GM11168 (cell line): ENCODE data around the gene FER.
"Not testable (repeated sequence)": the region's sequence is repeated elsewhere in the genome, so short reads cannot be mapped to it uniquely, and the experiment has no call there.

ENCODE experiments used
- in situ Hi-C: fragments of 300-500 bp; cut with MboI; formaldehyde crosslinking; loops from one replicate; pipeline ENCODE4 v1.12.0; 2022; ENCODE audit warnings: low sequenced_read_pairs; ENCODE audit not compliant: unreplicated experiment

FER gene

DNA sequence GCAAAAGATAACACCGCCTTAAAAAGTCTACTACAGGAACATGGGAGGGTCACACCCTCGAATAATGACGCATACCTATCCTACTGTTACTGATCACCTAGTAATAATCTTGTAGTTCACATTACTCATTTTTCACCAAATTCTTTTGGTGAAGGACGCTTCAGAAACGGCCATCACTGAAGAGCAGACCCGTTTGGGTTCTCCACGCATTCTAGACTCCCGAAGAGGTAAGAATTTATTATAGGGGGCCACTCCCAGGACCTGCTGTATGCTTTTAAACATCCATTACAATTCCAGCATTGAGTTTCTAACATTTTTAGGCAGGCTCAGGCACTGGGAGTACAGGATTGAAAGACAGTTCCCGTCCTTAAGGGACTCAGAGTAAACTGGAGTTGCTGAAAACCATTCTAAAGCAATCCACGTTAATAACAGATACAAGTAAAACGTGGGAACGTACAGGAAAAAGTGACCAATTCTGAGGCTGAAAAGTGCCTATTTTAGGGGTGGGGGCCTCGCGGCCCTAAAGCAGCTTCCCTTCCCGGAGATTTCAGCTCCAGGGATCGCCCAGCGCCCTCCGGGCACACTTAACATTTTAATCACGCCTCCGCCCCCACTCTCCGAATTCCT is at the start of gene FER:
FER (plus strand) TSS at position 124 of the 627 bp plus-strand sequence. CDS start 50,286 bp downstream, outside the sequence.
- in situ Hi-C loops = no loop called here

- in situ Hi-C loops = not testable (repeated sequence)
These were observed 47.3 kb upstream of the FER start for GRCh38 chr5:108700388-108700787.

DNA sequence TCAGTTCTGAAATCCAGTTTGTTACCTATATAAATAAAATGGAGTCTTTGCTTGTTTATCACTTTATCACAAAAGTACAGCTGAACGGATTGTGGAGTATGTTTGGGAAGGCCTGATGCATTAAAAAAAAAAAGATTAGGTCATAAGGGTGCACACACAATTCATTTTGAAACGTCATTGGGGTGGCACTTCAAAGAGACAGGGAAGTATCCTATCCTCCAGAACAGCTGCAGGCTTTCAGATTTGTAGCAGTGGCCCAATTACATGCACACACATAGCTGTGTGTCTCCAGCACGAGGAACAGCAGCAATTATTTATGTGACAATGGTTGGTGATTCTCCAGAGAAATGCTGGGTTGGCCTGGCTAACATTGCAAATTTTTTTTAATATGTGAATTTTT is 46.8 kb upstream of the FER start:
- in situ Hi-C loops = no loop called here

DNA sequence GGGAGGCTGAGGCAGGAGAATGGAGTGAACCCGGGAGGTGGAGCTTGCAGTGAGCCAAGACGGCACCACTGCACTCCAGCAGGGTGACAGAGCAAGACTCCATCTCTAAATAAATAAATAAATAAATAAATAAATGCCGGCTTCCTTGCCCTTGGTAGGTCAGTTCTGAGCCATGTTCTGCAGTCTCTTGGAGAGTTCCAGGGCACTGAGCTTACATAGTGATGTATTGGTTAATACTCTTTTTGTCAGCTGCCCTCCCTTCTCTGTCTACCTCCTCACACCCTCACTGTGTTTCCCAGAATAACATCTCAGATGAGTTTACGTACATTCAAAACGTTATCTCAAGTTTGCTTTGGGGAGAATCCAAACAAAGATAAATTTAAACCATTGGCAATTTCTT is 45.2 kb upstream of the FER start:
- in situ Hi-C loops = no loop called here

- in situ Hi-C loops = no loop called here
These were observed 44.4 kb upstream of the FER start for GRCh38 chr5:108703313-108703712.

DNA sequence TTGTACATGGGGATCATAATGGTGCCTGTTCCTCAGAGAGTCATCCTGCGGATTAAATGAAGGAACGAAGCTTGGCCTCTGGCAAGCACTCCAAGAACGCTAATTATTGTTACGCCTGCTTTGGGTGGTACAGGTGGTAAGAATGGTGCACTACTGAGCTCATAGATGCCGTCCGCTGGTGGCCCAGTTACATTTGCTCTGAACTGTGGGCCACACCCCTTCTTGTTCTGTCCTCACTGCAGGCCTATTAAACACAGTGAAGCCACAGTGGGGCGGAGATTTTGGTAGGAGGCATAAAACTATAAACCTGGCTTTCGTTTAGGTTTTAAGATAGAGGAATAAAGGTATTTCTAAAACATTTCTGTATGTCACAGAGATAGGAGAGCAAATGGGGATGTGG is 40.6 kb upstream of the FER start:
- in situ Hi-C loops = no loop called here

GRCh38 chr5:108711898-108712297 is 35.8 kb upstream of the FER start:
- in situ Hi-C loops = no loop called here

- in situ Hi-C loops = no loop called here
These were observed 32.3 kb upstream of the FER start for GRCh38 chr5:108715408-108715807.

- in situ Hi-C loops = no loop called here
These were observed 27.3 kb upstream of the FER start for GRCh38 chr5:108720391-108720790.

DNA sequence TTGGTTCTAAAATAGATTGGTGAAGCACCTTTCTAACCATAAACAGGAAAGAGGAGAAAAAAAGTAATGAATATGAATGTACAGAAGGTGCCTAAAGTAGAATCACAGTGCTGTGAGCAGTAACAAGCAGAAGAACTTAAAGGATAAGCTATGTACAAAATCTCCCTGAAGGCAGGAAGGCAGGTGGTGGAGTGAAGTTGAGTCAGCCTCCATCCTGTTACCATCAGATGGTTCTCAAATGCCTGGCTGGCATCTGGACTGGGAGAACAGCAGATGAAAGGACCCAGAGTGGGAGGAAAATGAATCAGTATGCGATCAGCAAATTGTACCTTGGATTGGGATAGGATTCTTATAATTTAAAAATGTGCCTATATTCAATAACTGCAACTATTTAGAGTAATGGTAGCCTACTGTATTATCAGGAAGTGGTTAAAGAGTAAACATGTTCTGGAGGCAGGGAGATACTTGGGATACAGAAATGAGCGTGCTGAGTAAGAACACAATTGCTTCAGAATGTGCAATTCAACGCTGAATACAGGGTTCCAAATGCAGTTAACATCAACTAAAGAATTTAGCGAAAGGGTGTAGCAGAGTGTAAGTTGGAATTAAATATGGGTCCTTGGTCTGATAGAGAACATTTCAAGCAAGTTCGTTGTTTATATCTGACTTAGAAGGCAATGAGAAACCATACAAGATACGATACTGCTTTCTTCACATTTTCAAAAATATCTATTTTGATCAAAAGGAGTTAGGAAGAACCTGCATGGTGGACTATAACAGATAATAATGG is 21.1 kb upstream of the FER start:
- in situ Hi-C loops = no loop called here

GRCh38 chr5:108727236-108727650 is 20.5 kb upstream of the FER start:
- in situ Hi-C loops = no loop called here

DNA sequence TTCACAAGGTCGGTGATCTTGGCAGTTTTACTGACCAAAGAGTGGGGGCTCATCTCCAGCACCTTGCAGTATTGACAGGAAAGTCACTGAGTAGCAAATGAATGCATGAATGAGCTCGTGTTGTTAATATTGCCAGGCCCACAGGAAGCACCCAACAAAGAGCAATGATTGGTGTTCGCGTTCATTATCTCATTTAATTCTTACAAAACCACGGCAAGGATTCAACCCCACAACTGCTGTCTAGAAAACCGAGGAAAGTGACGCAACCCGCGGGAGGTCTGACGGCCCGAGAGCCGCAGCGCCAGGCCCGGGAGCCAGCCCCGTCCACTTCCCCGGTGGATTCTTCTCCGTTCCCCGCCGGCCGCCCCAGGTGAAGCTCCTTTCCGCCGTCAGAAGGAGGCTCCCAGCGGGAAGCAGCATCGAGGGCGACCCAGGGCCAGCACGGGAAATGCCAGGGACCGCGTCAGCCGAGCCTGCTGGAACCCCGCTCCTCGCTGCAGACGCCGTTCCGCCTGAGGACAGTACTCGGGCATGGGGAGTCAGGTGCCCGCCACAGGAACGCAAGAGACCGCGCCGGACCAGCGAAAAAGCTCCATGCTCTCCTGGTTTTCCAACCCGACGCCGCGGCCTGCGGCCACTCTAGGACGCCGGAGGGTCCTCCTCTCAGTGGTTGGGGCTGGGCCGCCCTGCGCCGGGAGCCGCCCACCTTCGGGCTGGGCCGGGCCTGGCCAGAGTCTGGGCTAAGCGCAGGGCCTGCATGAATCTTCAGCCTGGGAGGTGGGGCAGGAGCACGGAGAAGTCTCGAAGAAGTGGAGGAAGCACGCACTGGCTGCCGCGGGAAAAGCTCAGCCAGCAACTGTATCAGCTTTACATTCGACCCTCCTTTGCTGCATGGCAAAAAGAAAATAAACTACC is 19.8 kb upstream of the FER start:
- in situ Hi-C loops = no loop called here

DNA sequence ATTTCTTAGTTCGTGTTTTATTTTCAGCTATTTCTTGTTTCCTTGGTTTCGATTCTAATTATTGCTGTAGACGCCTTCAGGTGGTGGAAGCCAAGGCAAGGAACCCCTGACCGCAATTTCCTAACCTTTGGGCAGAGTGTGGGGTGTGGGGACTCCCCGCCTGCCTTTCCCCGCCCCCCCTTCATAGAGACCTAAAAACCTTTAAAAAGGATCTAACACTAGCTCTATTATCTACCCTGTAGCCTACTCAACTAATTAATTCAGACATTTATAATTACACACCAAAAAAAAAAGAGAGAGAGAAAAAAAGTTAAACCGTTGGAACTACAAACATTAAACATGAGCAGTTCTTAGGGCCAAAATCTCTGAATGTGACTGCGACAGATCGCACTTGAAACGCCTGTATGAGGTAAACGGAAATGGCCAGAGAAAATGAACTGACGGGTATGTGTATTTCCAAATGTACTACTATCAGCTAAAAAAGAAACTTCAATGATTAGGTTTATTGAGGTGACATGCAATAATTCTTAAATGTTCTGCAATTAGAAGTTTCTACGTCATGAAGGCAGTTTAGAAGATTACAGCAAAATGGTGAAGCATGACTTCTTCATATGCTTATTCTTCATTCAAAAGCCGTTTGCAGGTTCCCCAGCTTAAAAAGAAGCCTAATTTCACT is 19.0 kb upstream of the FER start:
- in situ Hi-C loops = no loop called here

- in situ Hi-C loops = no loop called here
These were observed 18.5 kb upstream of the FER start for GRCh38 chr5:108729242-108729615.

DNA sequence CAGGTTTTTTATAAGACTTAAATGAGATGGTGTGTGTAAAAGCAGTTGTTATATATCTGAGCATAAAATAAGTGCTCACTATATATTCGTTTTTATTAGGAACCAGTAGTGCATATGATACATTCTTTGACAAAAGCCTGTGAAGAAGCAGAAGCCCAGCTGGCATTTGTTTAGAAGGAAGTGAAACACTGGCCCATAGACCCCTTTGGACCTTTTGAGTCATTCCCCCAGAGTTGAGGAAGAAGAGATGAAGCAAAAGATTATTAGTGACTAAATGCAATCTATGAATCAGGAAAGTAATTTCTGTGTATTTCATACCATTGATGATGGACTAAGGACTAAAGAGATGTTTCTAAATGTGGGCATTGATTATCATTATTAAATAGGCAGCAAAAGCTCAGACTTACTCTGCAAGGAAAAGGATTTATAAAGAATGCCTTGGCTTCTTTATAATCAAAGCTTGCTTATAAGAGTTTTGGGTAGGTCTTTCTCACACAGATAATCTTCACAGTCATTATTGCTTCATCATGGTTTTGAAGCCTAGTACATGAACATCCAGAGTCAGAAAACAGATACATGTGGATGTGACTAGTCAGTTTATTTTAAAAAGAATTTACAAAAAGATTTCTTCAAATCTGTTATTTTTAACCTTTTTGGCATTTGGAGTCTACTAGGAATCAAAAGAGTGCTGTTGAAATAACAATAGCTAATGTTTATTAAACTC is 16.9 kb upstream of the FER start:
- in situ Hi-C loops = no loop called here

GRCh38 chr5:108735790-108736189 is 11.9 kb upstream of the FER start:
- in situ Hi-C loops = no loop called here

DNA sequence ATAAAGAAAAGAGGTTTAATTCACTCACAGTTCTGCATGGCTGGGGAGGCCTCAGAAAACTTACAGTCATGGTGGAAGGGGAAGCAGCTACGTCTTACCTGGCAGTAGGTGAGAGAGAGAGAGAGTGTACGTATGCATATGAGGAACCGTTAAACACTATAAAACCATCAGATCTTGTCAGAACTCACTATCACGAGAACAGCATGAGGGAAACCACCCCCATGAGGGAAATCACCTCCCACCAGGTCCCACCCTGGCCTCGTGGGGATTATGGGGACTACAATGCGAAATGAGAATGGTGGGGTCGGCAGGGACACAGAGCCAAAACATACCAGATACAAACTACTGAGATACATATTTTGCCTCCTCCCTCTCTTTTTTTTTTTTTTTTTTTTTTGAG is 10.8 kb upstream of the FER start:
- in situ Hi-C loops = no loop called here

DNA sequence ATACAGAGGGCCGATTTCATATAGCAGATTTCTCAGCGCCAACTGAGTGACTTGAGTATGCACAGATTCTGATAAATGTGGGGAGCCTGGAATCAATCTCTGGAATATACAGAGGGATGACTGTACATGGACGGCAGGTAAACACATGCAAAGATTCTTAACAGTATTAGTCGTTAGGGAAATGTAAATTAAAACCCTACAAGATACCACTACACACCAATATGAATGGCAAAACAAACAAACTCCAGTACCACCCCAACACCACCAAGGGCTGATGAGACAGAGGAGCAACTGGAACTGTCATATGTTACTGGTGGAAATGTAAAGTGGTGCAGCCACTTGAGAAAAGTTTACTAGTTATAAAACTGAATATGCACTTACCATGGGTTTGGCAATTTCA is 8.3 kb upstream of the FER start:
- in situ Hi-C loops = no loop called here

GRCh38 chr5:108739906-108740305 is 7.8 kb upstream of the FER start:
- in situ Hi-C loops = no loop called here

DNA sequence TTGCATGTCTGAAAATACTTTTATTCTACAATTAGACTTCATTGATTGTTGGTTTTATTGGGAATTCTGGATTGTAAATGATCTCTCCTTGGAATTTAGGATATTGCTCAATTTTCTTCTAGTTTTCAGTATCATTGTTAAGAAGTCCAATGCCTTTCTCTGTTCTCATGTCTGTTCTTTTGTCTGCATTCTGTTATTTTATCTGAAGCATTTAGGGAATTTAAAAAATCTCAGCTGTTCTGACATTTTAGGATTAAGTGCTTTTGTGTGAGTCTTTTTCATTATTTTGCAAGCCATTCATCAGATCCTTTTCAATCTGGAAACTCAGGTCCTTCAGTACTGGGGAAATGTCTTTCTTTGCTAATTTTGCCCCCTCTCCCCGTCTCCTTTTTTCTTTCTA is 4.4 kb upstream of the FER start:
- in situ Hi-C loops = no loop called here
